GM19035 (cell line): ENCODE measurements around the gene CBLN1.

Experiments used
- ATAC-seq: cut with Tn5 transposase; IDR thresholded peaks from one replicate; pipeline ENCODE4 v1.9.1; 2021; ENCODE audit not compliant: unreplicated experiment

The CBLN1 gene

GRCh38 chr16:49281480-49281842 lies at the start of gene CBLN1:
Gene CBLN1 (minus strand): TSS chr16:49281838. CDS start chr16:49281465, 373 bp downstream.
- peak; percentile 6 for ATAC-seq

GRCh38 chr16:49330562-49331201 lies 49.0 kb upstream of the CBLN1 start:
- no peak for ATAC-seq

GRCh38 chr16:49328325-49328724 lies 46.7 kb upstream of the CBLN1 start:
- ATAC-seq: no peak

- no peak for ATAC-seq
These were observed 45.8 kb upstream of the CBLN1 start for GRCh38 chr16:49327466-49327865.

GRCh38 chr16:49324703-49325102 lies 43.1 kb upstream of the CBLN1 start:
- no peak for ATAC-seq

- no peak for ATAC-seq
These were observed 34.0 kb upstream of the CBLN1 start for GRCh38 chr16:49315602-49316001.

GRCh38 chr16:49312389-49312985 lies 30.8 kb upstream of the CBLN1 start:
- no peak for ATAC-seq

- no peak for ATAC-seq
These were observed 30.2 kb upstream of the CBLN1 start for GRCh38 chr16:49311823-49312222.

GRCh38 chr16:49307176-49307575 lies 25.5 kb upstream of the CBLN1 start:
- no peak for ATAC-seq

GRCh38 chr16:49305406-49305805 lies 23.8 kb upstream of the CBLN1 start:
- ATAC-seq: no peak

GRCh38 chr16:49292413-49292812 lies 10.8 kb upstream of the CBLN1 start:
- ATAC-seq: no peak

- ATAC-seq: no peak
These were observed 5.9 kb upstream of the CBLN1 start for GRCh38 chr16:49287572-49287971.

- ATAC-seq: no peak
These were observed 3.3 kb upstream of the CBLN1 start for GRCh38 chr16:49284962-49285361.

- no peak for ATAC-seq
These were observed 1.9 kb upstream of the CBLN1 start for GRCh38 chr16:49283376-49284049.

- ATAC-seq: no peak
These were observed 1.2 kb upstream of the CBLN1 start for GRCh38 chr16:49282690-49283375.

GRCh38 chr16:49281843-49282642 lies 405 bp upstream of the CBLN1 start:
- peak; percentile 91 for ATAC-seq

GRCh38 chr16:49280841-49281371 lies 732 bp downstream of the CBLN1 start:
- no peak for ATAC-seq

- ATAC-seq: no peak
These were observed 1.4 kb downstream of the CBLN1 start for GRCh38 chr16:49280105-49280741.

GRCh38 chr16:49278944-49279725 lies 2.5 kb downstream of the CBLN1 start:
- ATAC-seq: no peak

GRCh38 chr16:49278567-49278827 lies 3.1 kb downstream of the CBLN1 start:
- ATAC-seq: no peak
